ENCODE results near the gene SLC46A3. TPM values are rescaled to one million over a fixed set of nuclear protein-coding genes. Genes with fewer than 3 reads are reported as not detected.

Gene SLC46A3
- total and polyA plus RNA-seq, 2 of the 13 experiments (the other 11 are each of a cell fraction or from before 2014, with no cell fraction given) = not detected

DNA sequence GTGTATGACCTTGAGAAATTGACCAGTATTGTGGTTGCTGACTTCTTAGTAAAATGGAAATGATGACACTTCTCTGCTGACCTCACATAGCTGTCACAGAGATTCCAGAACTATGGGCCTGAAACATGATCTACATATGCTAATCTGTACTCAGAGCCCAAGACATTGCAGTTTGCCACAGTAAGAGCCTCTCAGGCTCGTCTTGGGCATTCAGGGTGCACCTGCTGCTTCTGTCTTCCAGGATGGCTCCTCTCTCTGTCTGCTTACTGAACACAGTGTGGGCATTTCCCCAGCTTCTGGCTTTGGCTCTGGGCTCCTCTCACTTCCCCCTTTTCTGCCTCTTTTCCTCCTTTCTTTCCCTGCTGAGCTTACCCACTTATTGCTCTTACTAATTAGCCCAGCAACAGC lies 22.3 kb upstream of the SLC46A3 start:
- Histone ChIP-seq H4K20me1 (ENCODE audit: insufficient read depth, low read length) (no peaks in the 10 kb centered on the region), H3K36me3 (replicated peaks in 1 of 2; ENCODE audit: control insufficient read depth in 1 of 2, insufficient read depth in 2 of 2, low read length in 2 of 2) (no peaks in the 10 kb centered on the region), H3K4me3 (replicated peaks in 1 of 3; ENCODE audit: insufficient read depth in 1 of 3, low read depth in 2 of 3, low read length in 3 of 3) (no peak overlapping the region), H2AFZ (ENCODE audit: low read length) (no peak overlapping the region), H3K4me2 (ENCODE audit: low read depth, low read length) (no peak overlapping the region), H3K9ac (ENCODE audit: insufficient read depth, low read depth, low read length) (no peak overlapping the region), H3K9me3 (ENCODE audit: low read length) (no peaks in the 10 kb centered on the region), H3K79me2 (ENCODE audit: insufficient read depth, low read length) (no peaks in the 10 kb centered on the region), H3K27ac (ENCODE audit: extremely low read length, insufficient read depth, low read length) (no peak overlapping the region), H3K27me3 (ENCODE audit: control insufficient read depth in 1 of 2, insufficient read depth in 2 of 2, low read length in 2 of 2) (no peaks in the 10 kb centered on the region; a peak in 2 of 5 replicates), H3K4me1 (ENCODE audit: insufficient read depth, low read length) (no peaks in the 10 kb centered on the region)
- FAIRE-seq (no peak), DNase-seq (ENCODE audit: low spot score) (no peak), ATAC-seq (no peak)
- intact Hi-C loops (cut with micrococcal nuclease; ENCODE audit: unreplicated experiment) = no loop called here
- BruUV-seq (replicated peaks) = no TSS peak
- POLR2A ChIA-PET = no interaction called here
- CTCF ChIA-PET (ENCODE audit: low intra/inter-chr PET ratio, low total read pairs) = no interaction called here
- in situ Hi-C loops (cut with HindIII; ENCODE audit: extremely low pct_ligation_motif_present, low pct_unique_long_range_greater_than_20kb) = no loop called here
- WGBS (ENCODE audit: low lambda C conversion rate) = 0% methylated on average over 1 of the region's 1 CpG
- TF ChIP-seq, protein P1, sequence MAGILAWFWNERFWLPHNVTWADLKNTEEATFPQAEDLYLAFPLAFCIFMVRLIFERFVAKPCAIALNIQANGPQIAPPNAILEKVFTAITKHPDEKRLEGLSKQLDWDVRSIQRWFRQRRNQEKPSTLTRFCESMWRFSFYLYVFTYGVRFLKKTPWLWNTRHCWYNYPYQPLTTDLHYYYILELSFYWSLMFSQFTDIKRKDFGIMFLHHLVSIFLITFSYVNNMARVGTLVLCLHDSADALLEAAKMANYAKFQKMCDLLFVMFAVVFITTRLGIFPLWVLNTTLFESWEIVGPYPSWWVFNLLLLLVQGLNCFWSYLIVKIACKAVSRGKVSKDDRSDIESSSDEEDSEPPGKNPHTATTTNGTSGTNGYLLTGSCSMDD (CRISPR knock-in tag; IDR thresholded peaks at IDR 0.05) = no peak
- TF ChIP-seq, protein P2, sequence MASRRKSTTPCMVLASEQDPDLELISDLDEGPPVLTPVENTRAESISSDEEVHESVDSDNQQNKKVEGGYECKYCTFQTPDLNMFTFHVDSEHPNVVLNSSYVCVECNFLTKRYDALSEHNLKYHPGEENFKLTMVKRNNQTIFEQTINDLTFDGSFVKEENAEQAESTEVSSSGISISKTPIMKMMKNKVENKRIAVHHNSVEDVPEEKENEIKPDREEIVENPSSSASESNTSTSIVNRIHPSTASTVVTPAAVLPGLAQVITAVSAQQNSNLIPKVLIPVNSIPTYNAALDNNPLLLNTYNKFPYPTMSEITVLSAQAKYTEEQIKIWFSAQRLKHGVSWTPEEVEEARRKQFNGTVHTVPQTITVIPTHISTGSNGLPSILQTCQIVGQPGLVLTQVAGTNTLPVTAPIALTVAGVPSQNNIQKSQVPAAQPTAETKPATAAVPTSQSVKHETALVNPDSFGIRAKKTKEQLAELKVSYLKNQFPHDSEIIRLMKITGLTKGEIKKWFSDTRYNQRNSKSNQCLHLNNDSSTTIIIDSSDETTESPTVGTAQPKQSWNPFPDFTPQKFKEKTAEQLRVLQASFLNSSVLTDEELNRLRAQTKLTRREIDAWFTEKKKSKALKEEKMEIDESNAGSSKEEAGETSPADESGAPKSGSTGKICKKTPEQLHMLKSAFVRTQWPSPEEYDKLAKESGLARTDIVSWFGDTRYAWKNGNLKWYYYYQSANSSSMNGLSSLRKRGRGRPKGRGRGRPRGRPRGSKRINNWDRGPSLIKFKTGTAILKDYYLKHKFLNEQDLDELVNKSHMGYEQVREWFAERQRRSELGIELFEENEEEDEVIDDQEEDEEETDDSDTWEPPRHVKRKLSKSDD (CRISPR knock-in tag; IDR thresholded peaks at IDR 0.05; ENCODE audit: low read depth) = no peak
- TF ChIP-seq ZC3H4 (CRISPR knock-in tag; IDR thresholded peaks at IDR 0.05; ENCODE audit: borderline replicate concordance) (no peak), HOXD1 (CRISPR knock-in tag; IDR thresholded peaks at IDR 0.05) (no peak), ZNF24 (IDR thresholded peaks at IDR 0.05) (no peak)
- TF ChIP-seq, protein P3, sequence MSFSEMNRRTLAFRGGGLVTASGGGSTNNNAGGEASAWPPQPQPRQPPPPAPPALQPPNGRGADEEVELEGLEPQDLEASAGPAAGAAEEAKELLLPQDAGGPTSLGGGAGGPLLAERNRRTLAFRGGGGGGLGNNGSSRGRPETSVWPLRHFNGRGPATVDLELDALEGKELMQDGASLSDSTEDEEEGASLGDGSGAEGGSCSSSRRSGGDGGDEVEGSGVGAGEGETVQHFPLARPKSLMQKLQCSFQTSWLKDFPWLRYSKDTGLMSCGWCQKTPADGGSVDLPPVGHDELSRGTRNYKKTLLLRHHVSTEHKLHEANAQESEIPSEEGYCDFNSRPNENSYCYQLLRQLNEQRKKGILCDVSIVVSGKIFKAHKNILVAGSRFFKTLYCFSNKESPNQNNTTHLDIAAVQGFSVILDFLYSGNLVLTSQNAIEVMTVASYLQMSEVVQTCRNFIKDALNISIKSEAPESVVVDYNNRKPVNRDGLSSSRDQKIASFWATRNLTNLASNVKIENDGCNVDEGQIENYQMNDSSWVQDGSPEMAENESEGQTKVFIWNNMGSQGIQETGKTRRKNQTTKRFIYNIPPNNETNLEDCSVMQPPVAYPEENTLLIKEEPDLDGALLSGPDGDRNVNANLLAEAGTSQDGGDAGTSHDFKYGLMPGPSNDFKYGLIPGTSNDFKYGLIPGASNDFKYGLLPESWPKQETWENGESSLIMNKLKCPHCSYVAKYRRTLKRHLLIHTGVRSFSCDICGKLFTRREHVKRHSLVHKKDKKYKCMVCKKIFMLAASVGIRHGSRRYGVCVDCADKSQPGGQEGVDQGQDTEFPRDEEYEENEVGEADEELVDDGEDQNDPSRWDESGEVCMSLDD (CRISPR knock-in tag; IDR thresholded peaks at IDR 0.05; ENCODE audit: borderline replicate concordance) = no peak
- TF ChIP-seq, protein P4, sequence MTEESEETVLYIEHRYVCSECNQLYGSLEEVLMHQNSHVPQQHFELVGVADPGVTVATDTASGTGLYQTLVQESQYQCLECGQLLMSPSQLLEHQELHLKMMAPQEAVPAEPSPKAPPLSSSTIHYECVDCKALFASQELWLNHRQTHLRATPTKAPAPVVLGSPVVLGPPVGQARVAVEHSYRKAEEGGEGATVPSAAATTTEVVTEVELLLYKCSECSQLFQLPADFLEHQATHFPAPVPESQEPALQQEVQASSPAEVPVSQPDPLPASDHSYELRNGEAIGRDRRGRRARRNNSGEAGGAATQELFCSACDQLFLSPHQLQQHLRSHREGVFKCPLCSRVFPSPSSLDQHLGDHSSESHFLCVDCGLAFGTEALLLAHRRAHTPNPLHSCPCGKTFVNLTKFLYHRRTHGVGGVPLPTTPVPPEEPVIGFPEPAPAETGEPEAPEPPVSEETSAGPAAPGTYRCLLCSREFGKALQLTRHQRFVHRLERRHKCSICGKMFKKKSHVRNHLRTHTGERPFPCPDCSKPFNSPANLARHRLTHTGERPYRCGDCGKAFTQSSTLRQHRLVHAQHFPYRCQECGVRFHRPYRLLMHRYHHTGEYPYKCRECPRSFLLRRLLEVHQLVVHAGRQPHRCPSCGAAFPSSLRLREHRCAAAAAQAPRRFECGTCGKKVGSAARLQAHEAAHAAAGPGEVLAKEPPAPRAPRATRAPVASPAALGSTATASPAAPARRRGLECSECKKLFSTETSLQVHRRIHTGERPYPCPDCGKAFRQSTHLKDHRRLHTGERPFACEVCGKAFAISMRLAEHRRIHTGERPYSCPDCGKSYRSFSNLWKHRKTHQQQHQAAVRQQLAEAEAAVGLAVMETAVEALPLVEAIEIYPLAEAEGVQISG (CRISPR knock-in tag; IDR thresholded peaks at IDR 0.05) = no peak
- TF ChIP-seq, protein P5, sequence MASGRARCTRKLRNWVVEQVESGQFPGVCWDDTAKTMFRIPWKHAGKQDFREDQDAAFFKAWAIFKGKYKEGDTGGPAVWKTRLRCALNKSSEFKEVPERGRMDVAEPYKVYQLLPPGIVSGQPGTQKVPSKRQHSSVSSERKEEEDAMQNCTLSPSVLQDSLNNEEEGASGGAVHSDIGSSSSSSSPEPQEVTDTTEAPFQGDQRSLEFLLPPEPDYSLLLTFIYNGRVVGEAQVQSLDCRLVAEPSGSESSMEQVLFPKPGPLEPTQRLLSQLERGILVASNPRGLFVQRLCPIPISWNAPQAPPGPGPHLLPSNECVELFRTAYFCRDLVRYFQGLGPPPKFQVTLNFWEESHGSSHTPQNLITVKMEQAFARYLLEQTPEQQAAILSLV (CRISPR knock-in tag; IDR thresholded peaks at IDR 0.05; ENCODE audit: borderline replicate concordance) = no peak
- TF ChIP-seq, protein P6, sequence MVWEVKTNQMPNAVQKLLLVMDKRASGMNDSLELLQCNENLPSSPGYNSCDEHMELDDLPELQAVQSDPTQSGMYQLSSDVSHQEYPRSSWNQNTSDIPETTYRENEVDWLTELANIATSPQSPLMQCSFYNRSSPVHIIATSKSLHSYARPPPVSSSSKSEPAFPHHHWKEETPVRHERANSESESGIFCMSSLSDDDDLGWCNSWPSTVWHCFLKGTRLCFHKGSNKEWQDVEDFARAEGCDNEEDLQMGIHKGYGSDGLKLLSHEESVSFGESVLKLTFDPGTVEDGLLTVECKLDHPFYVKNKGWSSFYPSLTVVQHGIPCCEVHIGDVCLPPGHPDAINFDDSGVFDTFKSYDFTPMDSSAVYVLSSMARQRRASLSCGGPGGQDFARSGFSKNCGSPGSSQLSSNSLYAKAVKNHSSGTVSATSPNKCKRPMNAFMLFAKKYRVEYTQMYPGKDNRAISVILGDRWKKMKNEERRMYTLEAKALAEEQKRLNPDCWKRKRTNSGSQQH (CRISPR knock-in tag; IDR thresholded peaks at IDR 0.05; ENCODE audit: low read depth) = no peak
- TF ChIP-seq, protein P7, sequence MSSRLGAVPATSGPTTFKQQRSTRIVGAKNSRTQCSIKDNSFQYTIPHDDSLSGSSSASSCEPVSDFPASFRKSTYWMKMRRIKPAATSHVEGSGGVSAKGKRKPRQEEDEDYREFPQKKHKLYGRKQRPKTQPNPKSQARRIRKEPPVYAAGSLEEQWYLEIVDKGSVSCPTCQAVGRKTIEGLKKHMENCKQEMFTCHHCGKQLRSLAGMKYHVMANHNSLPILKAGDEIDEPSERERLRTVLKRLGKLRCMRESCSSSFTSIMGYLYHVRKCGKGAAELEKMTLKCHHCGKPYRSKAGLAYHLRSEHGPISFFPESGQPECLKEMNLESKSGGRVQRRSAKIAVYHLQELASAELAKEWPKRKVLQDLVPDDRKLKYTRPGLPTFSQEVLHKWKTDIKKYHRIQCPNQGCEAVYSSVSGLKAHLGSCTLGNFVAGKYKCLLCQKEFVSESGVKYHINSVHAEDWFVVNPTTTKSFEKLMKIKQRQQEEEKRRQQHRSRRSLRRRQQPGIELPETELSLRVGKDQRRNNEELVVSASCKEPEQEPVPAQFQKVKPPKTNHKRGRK (CRISPR knock-in tag; IDR thresholded peaks at IDR 0.05) = no peak
